Heart left ventricle (tissue), 16 donors: ENCODE data around the gene MIPOL1. TPM values are rescaled to one million over a fixed set of nuclear protein-coding genes. Genes with fewer than 3 reads are reported as not detected.
"Not testable (repeated sequence)": the region's sequence is repeated elsewhere in the genome, so short reads cannot be mapped to it uniquely, and the experiment has no call there.

Source experiments
- ATAC-seq, 4 donors: fragments of 200-7000 bp; cut with Tn5 transposase; one replicate each; pipeline ENCODE4 v1.9.1; 2020 to 2022; ENCODE audit warnings: moderate library complexity in 4 of 4, mild to moderate bottlenecking in 3 of 4, moderate number of reproducible peaks in 1 of 4
- DNase-seq, 5 donors: peaks; one replicate each; pipeline ENCODE4 v3.0.0-alpha.2; 2020
- H3K27ac ChIP-seq, 12 donors: fragments of 200-600 bp; sonication (generic) in 4 of 12; one replicate each; pipeline versions ENCODE4 v1.5.0 to v1.8.0; 2016 to 2022; ENCODE audit warnings: mild to moderate bottlenecking in 2 of 12
- H3K27me3 ChIP-seq, 9 donors: fragments of 200-600 bp; sonication (generic) in 2 of 9; one replicate each; pipeline versions ENCODE4 v1.5.1 to v1.8.0; 2016 to 2022; ENCODE audit warnings: mild to moderate bottlenecking in 3 of 9
- H3K36me3 ChIP-seq, 9 donors: fragments of 200-600 bp; sonication (generic) in 2 of 9; one replicate each; pipeline versions ENCODE4 v1.5.0 to v1.8.0; 2018 to 2022; ENCODE audit warnings: mild to moderate bottlenecking in 2 of 9
- H3K4me1 ChIP-seq, 12 donors: fragments of 200-600 bp; sonication (generic) in 4 of 12; one replicate each; pipeline versions ENCODE4 v1.5.0 to v1.8.0; 2016 to 2022; ENCODE audit warnings: mild to moderate bottlenecking in 3 of 12
- H3K4me3 ChIP-seq, 12 donors: fragments of 200-600 bp; sonication (generic) in 4 of 12; one replicate each; pipeline versions ENCODE4 v1.5.0 to v1.8.0; 2017 to 2022; ENCODE audit warnings: mild to moderate bottlenecking in 9 of 12, moderate library complexity in 4 of 12
- H3K9me3 ChIP-seq, 12 donors: fragments of 200-600 bp; sonication (generic) in 4 of 12; one replicate each; pipeline versions ENCODE4 v1.5.0 to v1.8.0; 2016 to 2022; ENCODE audit warnings: mild to moderate bottlenecking in 1 of 12
- POLR2A ChIP-seq, 2 donors: fragments of 450-650 bp; IDR thresholded peaks; one replicate each; pipeline ENCODE4 v1.6.1; 2017; ENCODE audit warnings: antibody characterized with exemption in 2 of 2, mild to moderate bottlenecking in 2 of 2, moderate library complexity in 2 of 2
- WGBS, 4 donors: extraction: QIAGEN DNeasy Blood & Tissue Kit in 2 of 4; methylation state at CpG; one replicate each; pipeline versions ENCODE4 v1.1.5 to v1.1.7; 2013 to 2018; 5-methylcytosine and 5-hydroxymethylcytosine counted together
- intact Hi-C, 10 donors: fragments of 100-400 bp; cut with DNase I; formaldehyde crosslinking; loops; one replicate each; pipeline versions ENCODE4 v1.11.1 to v1.14.2; 2022
- polyA plus RNA-seq, 2 donors: library from polyadenylated mRNA; stranded (reverse); fragments of 200-250 nt; gene quantifications; one replicate each; pipeline ENCODE4 v1.2.3, GENCODE V29; 2013
- total RNA-seq, 9 donors: library from RNA; depleted of rRNA in 2 of 9; stranded (reverse); fragments of >200 nt in 2 of 9; fragmentation: NEBNext Ultra II Directional in 3 of 9; extraction: Animal tissue kit (Norgen Biotek cat#: 25700) in 3 of 9; gene quantifications; one replicate each; pipeline versions ENCODE4 v1.1.0 to v1.2.4, GENCODE V29; 2016 to 2023
- TF ChIP-seq, protein P1 (sequence below), 12 donors: fragments of 200-600 bp; sonication (generic) in 4 of 12; IDR thresholded peaks; one replicate each; pipeline versions ENCODE4 v1.5.0 to v1.8.0; 2018 to 2022; ENCODE audit warnings: antibody characterized with exemption in 12 of 12, mild to moderate bottlenecking in 5 of 12
- donor health status: ischemic (EF 13 %, LVEDD 7.1; RV severe dilation, severe dysfunction).
- donor health status: healthy with polysubstance abuse.
- donor health status: DM: no; HTN: yes; CAD: no.
- donor health status: DM: no; HTN: no; CAD: no.
- donor health status: ischemic (EF 25% LVEDD 6.9; RV normal size, moderate dysfunction).
- donor health status: ischemic (EF 25% LVEDD 5.7; RV mildly dilated, moderate dysfunction).
- donor health status: healthy.
- donor health status: DM: yes; HTN: yes; CAD: no.
- donor health status: ischemic (EF 35%, LVEDD 5.7; RV mildly dilated, moderate dysfunction).
- donor health status: nonischemic (EF 11% LVEDD 7.7; RV severe dilation, severe dysfunction).
- donor health status: DM: yes; HTN: yes; CAD: no.
- donor health status: PGD.
- donor health status: ischemic (EF 29% LVEDD 5.4; RV normal size, mild dysfunction).
- donor health status: nonischemic (EF 23%, LVEDD 6.1; RV moderate dilation, normal function).

Gene MIPOL1
- total and polyA plus RNA-seq, 11 donors: 0.99 to 7.3 (median 5.0) TPM

DNA sequence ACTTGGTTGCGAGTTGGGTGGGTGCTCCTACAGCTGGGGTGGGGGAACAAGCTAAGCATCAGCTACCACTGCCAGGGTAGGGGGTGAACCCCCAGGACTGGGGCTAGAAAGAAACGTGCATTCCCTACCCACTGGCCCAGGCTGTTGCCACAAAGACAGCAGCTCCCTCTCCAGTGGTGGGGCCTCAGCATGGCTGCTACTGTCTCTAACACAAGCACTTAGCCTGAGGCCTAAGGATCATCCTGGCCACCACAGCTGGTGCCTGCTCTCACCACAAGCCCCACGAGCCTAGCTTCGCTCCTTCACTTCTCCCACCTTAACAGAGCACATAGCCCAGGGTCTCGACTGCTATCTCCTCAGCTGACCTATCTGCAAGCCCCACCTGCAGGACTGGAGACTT is 44.3 kb upstream of the MIPOL1 start:
- DNase-seq (no peak), ATAC-seq (peak in 1 of 4 donors; percentile 27)
- H3K9me3 ChIP-seq: peaks cover 0 to 19% (median 11%) of the 10 kb centered on the region in 12 donors
- no peaks in the 10 kb centered on the region for H3K4me1 ChIP-seq
- no peaks in the 10 kb centered on the region for H3K27me3 ChIP-seq
- intact Hi-C loops: loop anchor here in 6 of 10 donors (5.0 to 10.0 kb wide), 7 partner anchors 199 to 599 kb away; no protein-coding TSS in a partner anchor
- H3K4me3 ChIP-seq: no peak overlapping the region
- H3K36me3 ChIP-seq: no peaks in the 10 kb centered on the region
- H3K27ac ChIP-seq: no peak overlapping the region
- 81 to 89% (median 86%) methylated on average over 4 to 5 of the region's 5 CpGs for WGBS, 4 donors
- no peak for TF ChIP-seq POLR2A (IDR thresholded peaks at IDR 0.05)
- TF ChIP-seq, protein P1, sequence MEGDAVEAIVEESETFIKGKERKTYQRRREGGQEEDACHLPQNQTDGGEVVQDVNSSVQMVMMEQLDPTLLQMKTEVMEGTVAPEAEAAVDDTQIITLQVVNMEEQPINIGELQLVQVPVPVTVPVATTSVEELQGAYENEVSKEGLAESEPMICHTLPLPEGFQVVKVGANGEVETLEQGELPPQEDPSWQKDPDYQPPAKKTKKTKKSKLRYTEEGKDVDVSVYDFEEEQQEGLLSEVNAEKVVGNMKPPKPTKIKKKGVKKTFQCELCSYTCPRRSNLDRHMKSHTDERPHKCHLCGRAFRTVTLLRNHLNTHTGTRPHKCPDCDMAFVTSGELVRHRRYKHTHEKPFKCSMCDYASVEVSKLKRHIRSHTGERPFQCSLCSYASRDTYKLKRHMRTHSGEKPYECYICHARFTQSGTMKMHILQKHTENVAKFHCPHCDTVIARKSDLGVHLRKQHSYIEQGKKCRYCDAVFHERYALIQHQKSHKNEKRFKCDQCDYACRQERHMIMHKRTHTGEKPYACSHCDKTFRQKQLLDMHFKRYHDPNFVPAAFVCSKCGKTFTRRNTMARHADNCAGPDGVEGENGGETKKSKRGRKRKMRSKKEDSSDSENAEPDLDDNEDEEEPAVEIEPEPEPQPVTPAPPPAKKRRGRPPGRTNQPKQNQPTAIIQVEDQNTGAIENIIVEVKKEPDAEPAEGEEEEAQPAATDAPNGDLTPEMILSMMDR (IDR thresholded peaks at IDR 0.05): no peak

DNA sequence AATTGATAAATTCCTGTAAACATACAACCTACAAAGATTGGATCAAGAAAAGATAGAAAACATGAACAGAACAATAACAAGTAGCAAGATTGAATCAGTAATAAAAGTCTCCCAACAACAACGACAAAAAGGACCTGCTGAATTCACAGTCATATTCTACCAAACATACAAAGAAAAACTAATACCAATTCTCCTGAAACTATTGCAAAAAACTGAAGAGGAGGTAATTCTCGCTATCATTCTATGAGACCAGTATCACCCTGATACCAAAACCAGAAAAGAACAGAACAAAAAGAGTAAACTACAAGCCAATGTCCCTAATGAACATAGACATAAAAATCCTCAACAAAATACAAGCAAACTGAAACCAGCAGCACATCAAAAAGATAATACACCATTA is 39.8 kb upstream of the MIPOL1 start:
- intact Hi-C loops: loop anchor here in 5 of 10 donors (5.0 to 10.0 kb wide), 6 partner anchors 203 to 606 kb away; no protein-coding TSS in a partner anchor

DNA sequence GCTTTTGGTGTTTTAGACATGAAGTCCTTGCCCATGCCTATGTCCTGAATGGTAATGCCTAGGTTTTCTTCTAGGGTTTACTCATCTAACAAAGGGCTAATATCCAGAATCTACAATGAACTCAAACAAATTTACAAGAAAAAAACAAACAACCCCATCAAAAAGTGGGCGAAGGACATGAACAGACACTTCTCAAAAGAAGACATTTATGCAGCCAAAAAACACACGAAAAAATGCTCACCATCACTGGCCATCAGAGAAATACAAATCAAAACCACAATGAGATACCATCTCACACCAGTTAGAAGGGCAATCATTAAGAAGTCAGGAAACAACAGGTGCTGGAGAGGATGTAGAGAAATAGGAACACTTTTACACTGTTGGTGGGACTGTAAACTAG is 35.4 kb upstream of the MIPOL1 start:
- H3K9me3 ChIP-seq, H3K4me1 ChIP-seq, intact Hi-C loops, H3K27ac ChIP-seq, H3K36me3 ChIP-seq, H3K27me3 ChIP-seq, ATAC-seq, DNase-seq, H3K4me3 ChIP-seq: not testable (repeated sequence)
- 50 to 95% (median 88%) methylated on average over 1 to 2 of the region's 2 CpGs; no CpG with 5 or more reads in 1 of the 4 donors for WGBS, 4 donors

More for the DNA sequence above, 39.8 kb upstream of the MIPOL1 start:
- H3K36me3 ChIP-seq: no peaks in the 10 kb centered on the region
- H3K4me3 ChIP-seq: no peak overlapping the region
- no peak for ATAC-seq
- no peaks in the 10 kb centered on the region for H3K4me1 ChIP-seq
- H3K27ac ChIP-seq: no peak overlapping the region
- TF ChIP-seq POLR2A (IDR thresholded peaks at IDR 0.05): no peak
- TF ChIP-seq, protein P1 (IDR thresholded peaks at IDR 0.05): no peak
- peaks cover 0 to 24% (median 11%) of the 10 kb centered on the region in 12 donors for H3K9me3 ChIP-seq
- H3K27me3 ChIP-seq: no peaks in the 10 kb centered on the region
- DNase-seq: no peak
- WGBS, 4 donors: 82 to 88% (median 85%) methylated on average over 2 of the region's 2 CpGs

DNA sequence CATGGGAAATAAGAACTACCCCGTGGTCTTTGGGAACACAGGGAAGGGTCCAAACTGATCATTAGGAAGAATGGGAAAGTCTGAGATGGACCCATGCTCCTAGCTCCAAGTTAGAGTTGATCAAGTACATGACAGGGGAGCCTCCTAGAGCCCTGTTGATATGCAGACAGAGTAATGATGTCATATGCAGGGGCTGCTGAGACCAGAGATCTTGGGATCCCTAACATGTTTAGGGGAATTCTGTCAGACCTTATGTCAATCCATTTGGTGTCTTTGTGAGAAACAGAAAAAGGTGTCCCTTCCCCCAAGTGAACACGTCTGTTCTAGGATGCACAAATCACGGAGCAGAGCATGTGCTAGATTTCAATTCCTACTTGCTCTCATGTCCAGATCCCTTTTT is 31.9 kb upstream of the MIPOL1 start:
- Histone ChIP-seq H3K9me3 (no peaks in the 10 kb centered on the region), H3K36me3 (no peaks in the 10 kb centered on the region), H3K27ac (no peak overlapping the region), H3K4me1 (no peaks in the 10 kb centered on the region), H3K27me3 (no peaks in the 10 kb centered on the region), H3K4me3 (no peak overlapping the region)
- intact Hi-C loops: no loop called here
- DNase-seq (no peak), ATAC-seq (no peak)
- WGBS, 4 donors: 78 to 79% (median 78%) methylated on average over 3 of the region's 3 CpGs
- TF ChIP-seq POLR2A (IDR thresholded peaks at IDR 0.05): no peak
- TF ChIP-seq, protein P1 (IDR thresholded peaks at IDR 0.05): no peak
